Effector memory CD4-positive, alpha-beta T cell (primary cell): ENCODE measurements around the gene FAM13C.
"Not testable (repeated sequence)": the region's sequence is repeated elsewhere in the genome, so short reads cannot be mapped to it uniquely, and the experiment has no call there.

ENCODE experiments used
- DNase-seq, 3 donors: peaks; one replicate each; pipeline ENCODE4 v3.0.0-alpha.2; 2020
- H3K27ac ChIP-seq: 2 replicates; pipeline ENCODE4 v1.7.0; 2013; ENCODE audit warnings: mild to moderate bottlenecking, low read length, moderate library complexity; ENCODE audit not compliant: insufficient read depth, poor library complexity, severe bottlenecking
- H3K27me3 ChIP-seq: replicated peaks from 2 replicates; pipeline ENCODE4 v1.7.0; 2013; ENCODE audit warnings: mild to moderate bottlenecking, low read length; ENCODE audit not compliant: insufficient read depth, control insufficient read depth, poor library complexity, severe bottlenecking
- H3K36me3 ChIP-seq: 2 replicates; pipeline ENCODE4 v1.7.0; 2013; ENCODE audit warnings: mild to moderate bottlenecking, low read length, moderate library complexity; ENCODE audit not compliant: control insufficient read depth, insufficient read depth
- H3K4me1 ChIP-seq: 2 replicates; pipeline ENCODE4 v1.7.0; 2013; ENCODE audit warnings: low read length, mild to moderate bottlenecking; ENCODE audit not compliant: control insufficient read depth, insufficient read depth, poor library complexity, severe bottlenecking
- H3K4me3 ChIP-seq: 2 replicates; pipeline ENCODE4 v1.7.0; 2013; ENCODE audit warnings: low read length, low read depth, mild to moderate bottlenecking; ENCODE audit not compliant: insufficient read depth, poor library complexity, severe bottlenecking
- H3K9me3 ChIP-seq: 2 replicates; pipeline ENCODE4 v1.7.0; 2013; ENCODE audit warnings: mild to moderate bottlenecking, low read length, moderate library complexity; ENCODE audit not compliant: control insufficient read depth
- total RNA-seq, 3 donors: gene quantifications; one replicate each; lab custom pipeline; 2026; lab: John Stamatoyannopoulos, UW

FAM13C gene
- total RNA-seq = 0 reads per million in 3 donors

DNA sequence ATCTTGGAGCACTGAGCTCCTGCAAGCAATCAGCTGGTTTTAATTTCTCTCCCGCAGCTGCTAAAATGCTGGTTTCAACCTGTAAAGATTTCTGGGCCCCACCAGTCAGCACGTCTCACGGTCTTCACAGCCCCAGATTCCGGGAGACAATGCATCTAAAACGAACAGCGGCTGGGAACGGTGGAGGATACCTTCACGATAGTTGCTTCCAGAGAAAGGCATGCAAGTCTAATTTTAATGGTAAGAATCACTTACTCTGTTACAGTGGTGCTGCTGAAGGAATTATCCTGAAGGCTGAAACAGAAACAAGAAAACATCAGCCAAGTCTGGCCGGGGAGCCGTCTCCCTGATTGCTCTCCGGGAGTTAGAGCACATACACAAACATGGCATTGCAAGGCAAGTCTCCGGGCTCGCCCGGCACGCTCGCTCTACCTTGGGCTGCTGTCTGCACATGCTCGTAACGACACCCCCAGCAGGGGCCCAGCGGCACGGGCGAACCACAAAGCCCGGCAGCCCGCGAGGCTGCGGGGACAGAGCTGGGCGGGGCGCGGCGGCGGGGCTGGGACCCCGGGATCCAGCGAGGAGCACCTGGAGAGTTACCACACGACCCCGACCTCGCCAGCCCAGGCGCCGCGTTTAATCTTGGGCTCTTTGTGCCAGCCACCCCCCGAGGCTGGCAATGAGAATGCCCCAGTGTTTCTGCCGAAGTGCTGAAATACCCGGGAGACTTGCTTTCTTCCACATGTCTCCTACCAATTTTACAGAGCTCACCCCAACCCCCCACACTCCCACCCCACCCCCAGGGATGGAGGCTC is at the start of gene FAM13C:
Gene FAM13C, minus strand, starts transcription at position 406 of the 815 bp plus-strand sequence. Its CDS starts 89 bp downstream, at position 317.
- H3K27me3 ChIP-seq = no peaks in the 10 kb centered on the region
- no peaks in the 10 kb centered on the region for H3K9me3 ChIP-seq
- no peaks in the 10 kb centered on the region for H3K4me1 ChIP-seq
- H3K4me3 ChIP-seq = peak within 1 kb of the TSS; percentile 30
- DNase-seq = no peak
- no peaks in the 10 kb centered on the region for H3K36me3 ChIP-seq
- no peak within 1 kb of the TSS for H3K27ac ChIP-seq

DNA sequence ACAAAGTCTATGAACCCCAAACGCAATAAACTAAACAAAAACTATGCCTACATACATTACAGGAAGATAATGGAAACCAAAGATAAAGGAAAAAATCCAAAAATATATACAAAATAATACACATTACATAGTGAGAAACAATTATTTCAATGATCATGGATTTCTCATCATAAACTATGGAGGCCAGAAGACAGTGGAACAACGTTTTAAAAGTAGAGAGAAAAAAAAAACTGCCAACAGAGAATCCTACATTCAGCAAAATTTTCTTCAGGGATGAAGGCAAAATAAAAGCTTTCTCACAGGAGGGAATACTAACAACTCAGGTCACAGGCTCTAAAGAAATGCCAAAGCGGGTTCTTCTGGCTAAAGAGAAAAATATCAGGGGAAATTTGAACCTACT is 42.9 kb upstream of the FAM13C start:
- H3K36me3 ChIP-seq = no peaks in the 10 kb centered on the region
- no peak overlapping the region for H3K27ac ChIP-seq
- H3K27me3 ChIP-seq = no peaks in the 10 kb centered on the region
- no peak overlapping the region for H3K4me3 ChIP-seq
- no peaks in the 10 kb centered on the region for H3K9me3 ChIP-seq
- no peaks in the 10 kb centered on the region for H3K4me1 ChIP-seq
- no peak for DNase-seq

DNA sequence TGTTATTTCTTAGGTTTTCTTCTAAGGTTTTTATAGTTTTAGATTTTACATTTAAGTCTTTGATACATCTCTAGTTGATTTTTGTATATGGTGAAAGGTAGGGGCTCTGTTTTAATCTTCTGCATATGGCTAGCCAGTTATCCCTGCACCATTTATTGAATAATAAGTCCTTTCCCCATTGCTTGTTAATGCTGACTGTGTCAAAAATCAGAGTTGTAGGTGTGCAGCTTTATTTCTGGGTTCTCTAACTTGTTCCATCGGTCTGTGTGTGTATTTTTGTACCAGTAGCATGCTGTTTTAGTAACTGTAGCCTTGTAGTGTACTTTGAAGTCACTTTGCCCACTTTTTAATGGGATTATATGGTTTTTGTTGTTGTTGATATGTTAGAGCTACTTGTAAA is 37.9 kb upstream of the FAM13C start:
- no peaks in the 10 kb centered on the region for H3K36me3 ChIP-seq
- H3K4me1 ChIP-seq = no peaks in the 10 kb centered on the region
- no peak overlapping the region for H3K27ac ChIP-seq
- H3K4me3 ChIP-seq = no peak overlapping the region
- no peaks in the 10 kb centered on the region for H3K9me3 ChIP-seq
- H3K27me3 ChIP-seq = no peaks in the 10 kb centered on the region
- DNase-seq = no peak

DNA sequence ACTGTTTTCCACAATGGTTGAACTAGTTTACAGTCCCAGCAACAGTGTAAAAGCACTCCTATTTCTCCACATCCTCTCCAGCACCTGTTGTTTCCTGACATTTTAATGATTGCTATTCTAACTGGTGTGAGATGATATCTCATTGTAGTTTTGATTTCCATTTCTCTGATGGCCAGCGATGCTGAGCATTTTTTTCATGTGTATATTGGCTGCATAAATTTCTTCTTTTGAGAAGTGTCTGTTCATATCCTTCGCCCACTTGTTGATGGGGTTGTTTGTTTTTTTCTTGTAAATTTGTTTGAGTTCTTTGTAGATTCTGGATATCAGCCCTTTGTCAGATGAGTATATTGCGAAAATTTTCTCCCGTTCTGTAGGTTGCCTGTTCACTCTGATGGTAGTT is 37.0 kb upstream of the FAM13C start:
- not testable (repeated sequence) for H3K27ac ChIP-seq, H3K9me3 ChIP-seq, DNase-seq

DNA sequence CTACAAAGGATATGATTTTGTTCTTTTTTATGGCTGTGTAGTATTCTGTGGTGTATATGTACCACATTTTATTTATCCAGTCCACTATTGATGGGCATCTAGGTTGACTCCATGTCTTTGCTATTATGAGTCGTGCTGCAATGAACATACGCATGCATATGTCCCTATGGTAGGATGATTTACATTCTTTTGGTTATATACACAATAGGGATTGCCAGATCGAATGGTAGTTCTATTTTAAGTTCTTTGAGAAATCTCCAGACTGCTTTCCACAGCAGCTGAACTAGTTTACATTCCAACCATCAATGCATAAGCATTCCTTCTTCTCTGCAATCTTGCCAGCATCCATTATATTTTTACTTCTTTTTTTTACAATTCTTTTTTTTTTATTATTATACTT is 35.6 kb upstream of the FAM13C start:
- Histone ChIP-seq H3K27me3 (no peaks in the 10 kb centered on the region), H3K4me3 (no peak overlapping the region), H3K4me1 (no peaks in the 10 kb centered on the region), H3K36me3 (no peaks in the 10 kb centered on the region), H3K27ac (no peak overlapping the region), H3K9me3 (no peaks in the 10 kb centered on the region)
- no peak for DNase-seq

More for the DNA sequence above, 37.0 kb upstream of the FAM13C start:
- not testable (repeated sequence) for H3K4me3 ChIP-seq, H3K4me1 ChIP-seq, H3K36me3 ChIP-seq, H3K27me3 ChIP-seq

DNA sequence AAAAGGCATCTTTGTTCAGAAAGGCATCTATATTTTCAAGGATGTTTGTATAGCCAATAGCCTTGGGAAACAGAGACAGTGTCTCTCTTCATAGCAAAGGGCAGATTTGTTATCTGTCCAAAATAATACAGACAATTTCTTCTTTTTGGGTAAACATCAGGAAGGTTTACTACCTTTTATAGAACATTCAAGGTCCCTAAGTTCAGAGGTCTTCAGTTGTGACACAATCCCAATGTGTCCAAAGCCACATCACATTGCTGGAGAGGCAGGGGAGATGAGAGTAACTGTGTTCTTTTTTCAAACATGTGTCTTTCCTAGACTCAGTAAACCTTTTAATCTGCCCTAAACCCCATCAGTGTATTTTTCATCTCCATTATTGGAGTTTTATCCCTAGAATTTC is 33.6 kb upstream of the FAM13C start:
- Histone ChIP-seq H3K36me3 (no peaks in the 10 kb centered on the region), H3K4me1 (no peaks in the 10 kb centered on the region), H3K27me3 (no peaks in the 10 kb centered on the region), H3K27ac (no peak overlapping the region), H3K9me3 (no peaks in the 10 kb centered on the region), H3K4me3 (no peak overlapping the region)
- no peak for DNase-seq

DNA sequence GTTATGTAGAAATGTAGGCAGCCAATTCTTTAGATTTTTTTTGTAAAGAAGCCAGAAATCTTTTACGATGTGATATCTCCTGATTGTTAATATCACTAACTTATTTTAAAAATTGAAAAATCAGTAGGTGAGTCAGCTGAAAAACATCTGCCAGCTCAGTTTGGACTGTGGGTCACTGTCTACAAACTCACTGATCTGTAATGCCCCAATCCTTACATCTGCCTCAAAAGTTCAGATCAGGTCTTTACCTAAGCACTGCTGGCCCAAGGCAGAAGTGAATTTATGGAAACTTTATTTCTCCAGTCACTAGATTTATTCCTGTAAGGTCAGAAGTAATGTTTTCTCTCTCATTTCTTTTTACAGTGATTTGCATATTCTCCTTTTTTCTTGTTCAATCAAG is 31.0 kb upstream of the FAM13C start:
- Histone ChIP-seq H3K36me3 (no peaks in the 10 kb centered on the region), H3K4me1 (no peaks in the 10 kb centered on the region), H3K4me3 (no peak overlapping the region), H3K27me3 (no peaks in the 10 kb centered on the region), H3K27ac (no peak overlapping the region), H3K9me3 (no peaks in the 10 kb centered on the region)
- DNase-seq = no peak

DNA sequence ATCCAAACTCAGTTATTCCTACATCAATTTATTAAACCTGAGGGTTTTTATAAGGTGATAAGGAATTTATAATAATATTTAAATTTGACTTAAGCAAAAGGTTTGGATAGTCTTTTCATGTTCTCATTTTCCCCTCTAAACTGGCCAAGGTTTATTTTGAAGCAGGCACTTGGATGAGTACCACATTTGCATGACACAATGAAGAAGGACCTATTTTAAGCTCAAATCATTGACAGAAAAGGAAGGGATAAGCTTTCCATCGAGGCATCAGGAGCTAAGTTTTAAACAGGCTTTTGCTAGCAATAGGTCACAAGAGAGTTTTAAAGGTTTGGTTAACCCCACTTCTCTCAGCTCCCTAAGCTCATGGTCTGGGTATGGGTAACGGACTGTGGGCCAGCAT is 28.7 kb upstream of the FAM13C start:
- no peak overlapping the region for H3K4me3 ChIP-seq
- H3K36me3 ChIP-seq = no peaks in the 10 kb centered on the region
- no peak overlapping the region for H3K27ac ChIP-seq
- no peaks in the 10 kb centered on the region for H3K27me3 ChIP-seq
- no peaks in the 10 kb centered on the region for H3K4me1 ChIP-seq
- H3K9me3 ChIP-seq = no peaks in the 10 kb centered on the region
- DNase-seq = no peak

DNA sequence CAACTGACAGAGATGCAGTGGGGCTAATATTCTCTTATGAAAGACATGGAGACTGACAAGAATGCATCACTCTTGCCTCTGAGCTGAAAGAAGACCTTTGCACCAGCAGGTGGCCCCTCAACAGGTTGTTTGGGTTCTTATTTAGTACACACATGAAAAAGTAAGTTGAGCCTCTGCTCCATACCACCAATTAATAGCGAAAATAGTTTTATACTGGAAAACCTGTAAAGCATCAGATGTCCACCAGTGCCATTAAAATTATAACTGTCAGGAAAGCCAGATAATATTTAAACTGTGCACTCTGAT is 26.3 kb upstream of the FAM13C start:
- H3K4me3 ChIP-seq = no peak overlapping the region
- no peaks in the 10 kb centered on the region for H3K36me3 ChIP-seq
- DNase-seq = no peak
- no peak overlapping the region for H3K27ac ChIP-seq
- no peaks in the 10 kb centered on the region for H3K27me3 ChIP-seq
- H3K9me3 ChIP-seq = no peaks in the 10 kb centered on the region
- H3K4me1 ChIP-seq = no peaks in the 10 kb centered on the region

DNA sequence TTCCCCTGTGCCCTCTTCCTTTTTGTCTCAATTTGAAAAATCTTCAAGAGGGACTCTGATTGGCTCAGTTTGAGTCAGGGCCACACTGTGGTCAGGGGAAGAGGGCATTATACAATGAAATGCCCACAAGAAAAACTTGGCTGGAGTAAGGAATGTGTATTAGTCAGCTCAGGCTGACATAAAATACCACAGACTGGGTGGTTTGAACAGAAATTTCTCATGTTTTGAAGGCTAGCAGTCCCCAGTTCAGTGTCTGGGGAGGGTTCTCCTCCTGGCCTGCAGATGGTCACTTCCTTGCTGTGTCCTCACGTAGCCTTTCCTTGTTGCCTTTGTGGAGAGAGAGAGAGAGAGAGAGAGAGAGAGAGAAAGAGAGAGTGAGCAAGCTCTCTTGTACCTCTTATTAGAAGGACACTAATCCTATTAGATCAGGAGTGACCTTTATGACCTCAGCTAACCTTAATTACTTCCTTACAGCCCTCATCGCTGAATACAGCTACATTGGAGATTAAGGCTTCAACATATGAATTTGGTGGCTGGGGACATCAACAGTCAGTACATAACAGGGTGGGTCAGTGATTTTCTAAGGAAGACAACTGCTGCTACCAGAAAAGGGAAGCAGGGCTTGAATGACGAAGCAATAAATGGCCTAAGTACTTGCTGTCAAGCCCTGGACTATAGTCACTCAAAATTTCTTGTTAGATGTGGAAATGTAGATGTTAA is 25.8 kb upstream of the FAM13C start:
- DNase-seq = no peak
- no peak overlapping the region for H3K27ac ChIP-seq
- no peaks in the 10 kb centered on the region for H3K9me3 ChIP-seq
- H3K4me1 ChIP-seq = no peaks in the 10 kb centered on the region
- no peaks in the 10 kb centered on the region for H3K36me3 ChIP-seq
- H3K27me3 ChIP-seq = no peaks in the 10 kb centered on the region
- no peak overlapping the region for H3K4me3 ChIP-seq
